ENCODE results near the gene EEFSEC. TPM values are rescaled to one million over a fixed set of nuclear protein-coding genes. Genes with fewer than 3 reads are reported as not detected.

The EEFSEC gene
- total RNA-seq, 1 donor from 2014 or later: 23.4 TPM

DNA sequence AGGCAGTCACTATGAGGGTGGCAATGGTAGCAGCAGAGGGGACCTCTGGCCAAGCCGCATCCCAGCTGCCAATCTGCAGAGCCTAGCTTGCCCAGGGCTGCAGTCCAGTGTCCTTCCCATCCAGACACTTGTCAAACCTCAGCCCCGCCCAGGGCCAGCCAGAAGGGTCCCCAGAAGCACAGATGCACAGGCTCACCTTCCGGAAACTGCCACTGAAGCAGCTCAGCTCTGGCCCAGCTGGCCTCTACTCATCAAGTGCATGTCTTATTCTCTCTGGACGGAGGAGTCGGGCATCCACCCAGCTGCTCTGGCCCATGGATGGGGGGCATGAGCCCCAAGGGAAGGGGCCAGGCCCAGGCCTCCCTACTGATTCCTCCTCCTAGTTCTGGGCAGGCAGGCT, 244.2 kb downstream of the EEFSEC start:
- H3K4me1 Mint-ChIP-seq: peaks cover 26% of the 10 kb centered on the region
- H3K27me3 Mint-ChIP-seq (ENCODE audit: low read depth): no peaks in the 10 kb centered on the region
- H3K27ac Mint-ChIP-seq (ENCODE audit: unreplicated experiment): no peak overlapping the region
- no peaks in the 10 kb centered on the region for H3K36me3 Mint-ChIP-seq (ENCODE audit: low read depth)
- no peaks in the 10 kb centered on the region for H3K9me3 Mint-ChIP-seq
- no peak overlapping the region for H3K4me3 Mint-ChIP-seq
- TF ChIP-seq, protein P1, sequence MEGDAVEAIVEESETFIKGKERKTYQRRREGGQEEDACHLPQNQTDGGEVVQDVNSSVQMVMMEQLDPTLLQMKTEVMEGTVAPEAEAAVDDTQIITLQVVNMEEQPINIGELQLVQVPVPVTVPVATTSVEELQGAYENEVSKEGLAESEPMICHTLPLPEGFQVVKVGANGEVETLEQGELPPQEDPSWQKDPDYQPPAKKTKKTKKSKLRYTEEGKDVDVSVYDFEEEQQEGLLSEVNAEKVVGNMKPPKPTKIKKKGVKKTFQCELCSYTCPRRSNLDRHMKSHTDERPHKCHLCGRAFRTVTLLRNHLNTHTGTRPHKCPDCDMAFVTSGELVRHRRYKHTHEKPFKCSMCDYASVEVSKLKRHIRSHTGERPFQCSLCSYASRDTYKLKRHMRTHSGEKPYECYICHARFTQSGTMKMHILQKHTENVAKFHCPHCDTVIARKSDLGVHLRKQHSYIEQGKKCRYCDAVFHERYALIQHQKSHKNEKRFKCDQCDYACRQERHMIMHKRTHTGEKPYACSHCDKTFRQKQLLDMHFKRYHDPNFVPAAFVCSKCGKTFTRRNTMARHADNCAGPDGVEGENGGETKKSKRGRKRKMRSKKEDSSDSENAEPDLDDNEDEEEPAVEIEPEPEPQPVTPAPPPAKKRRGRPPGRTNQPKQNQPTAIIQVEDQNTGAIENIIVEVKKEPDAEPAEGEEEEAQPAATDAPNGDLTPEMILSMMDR (conservative IDR thresholded peaks at IDR 0.05): no peak
- DNase-seq (ENCODE audit: low read depth, low spot score): no peak

DNA sequence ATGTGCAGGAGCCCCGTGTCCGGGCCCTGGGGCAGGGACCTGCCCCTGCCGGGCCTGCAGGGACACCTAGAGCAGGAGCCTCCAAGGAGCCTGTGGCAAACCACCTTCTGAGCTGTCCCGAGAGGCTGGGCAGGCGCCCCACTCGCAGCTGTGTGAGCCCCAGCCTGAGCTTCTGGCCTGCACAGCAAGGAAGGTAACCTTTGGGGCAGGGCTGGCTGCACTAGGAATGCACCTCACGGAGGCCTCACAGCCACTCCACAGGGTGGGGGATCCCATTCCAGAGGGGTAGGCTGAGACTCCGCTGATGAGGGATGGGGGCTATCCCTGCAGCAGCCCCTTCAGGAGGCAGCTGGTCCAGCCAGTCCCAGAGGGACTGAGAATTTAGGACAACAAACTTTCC, 245.3 kb downstream of the EEFSEC start:
- no peaks in the 10 kb centered on the region for H3K27me3 Mint-ChIP-seq (ENCODE audit: low read depth)
- TF ChIP-seq, protein P1 (conservative IDR thresholded peaks at IDR 0.05): no peak
- no peak overlapping the region for H3K27ac Mint-ChIP-seq (ENCODE audit: unreplicated experiment)

DNA sequence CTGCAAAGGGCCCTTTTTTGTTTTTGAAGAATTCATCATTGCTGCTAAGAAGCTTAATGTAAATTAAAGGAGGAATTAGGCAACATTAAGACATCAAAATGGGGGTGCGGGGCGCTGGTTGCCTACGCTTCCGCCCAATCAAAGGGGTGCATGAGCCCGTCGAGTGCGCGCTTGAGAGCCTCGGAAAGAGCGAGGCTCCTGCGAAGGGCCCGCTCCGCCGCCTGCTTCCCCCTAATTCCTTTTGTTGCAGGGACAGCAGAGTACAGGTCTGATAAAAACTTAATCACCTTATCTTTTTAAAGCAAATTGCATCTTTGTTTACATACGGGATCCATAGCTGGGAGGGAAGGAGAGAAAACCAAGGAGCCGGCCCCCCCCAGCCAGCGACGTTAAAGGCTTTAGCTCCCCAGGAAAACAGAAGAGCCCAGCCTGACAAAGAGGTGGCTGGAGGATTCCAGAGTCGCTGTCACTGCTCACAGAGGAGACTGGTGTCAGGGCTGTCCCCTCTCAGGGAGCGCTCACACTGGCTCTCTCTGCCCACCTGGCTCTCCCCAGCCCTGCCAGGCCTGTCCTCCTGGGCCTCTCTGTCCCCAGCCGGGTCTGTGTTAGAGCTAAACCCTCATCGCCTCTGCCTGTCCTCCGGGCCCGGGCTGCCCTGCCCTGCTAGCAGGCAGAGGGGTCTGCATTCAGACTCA, 246.1 kb downstream of the EEFSEC start:
- DNase-seq (ENCODE audit: low read depth, low spot score): no peak
- H3K9me3 Mint-ChIP-seq: no peaks in the 10 kb centered on the region
- no peak overlapping the region for H3K27ac Mint-ChIP-seq (ENCODE audit: unreplicated experiment)
- TF ChIP-seq, protein P1 (conservative IDR thresholded peaks at IDR 0.05): no peak
- peaks cover 31% of the 10 kb centered on the region for H3K4me1 Mint-ChIP-seq
- H3K36me3 Mint-ChIP-seq (ENCODE audit: low read depth): no peaks in the 10 kb centered on the region
- H3K27me3 Mint-ChIP-seq (ENCODE audit: low read depth): no peaks in the 10 kb centered on the region
- no peak overlapping the region for H3K4me3 Mint-ChIP-seq

More for the DNA sequence above, 245.3 kb downstream of the EEFSEC start:
- Mint-ChIP-seq H3K4me1 (peaks cover 31% of the 10 kb centered on the region), H3K9me3 (no peaks in the 10 kb centered on the region), H3K36me3 (ENCODE audit: low read depth) (no peaks in the 10 kb centered on the region), H3K4me3 (no peak overlapping the region)
- DNase-seq (ENCODE audit: low read depth, low spot score): no peak

DNA sequence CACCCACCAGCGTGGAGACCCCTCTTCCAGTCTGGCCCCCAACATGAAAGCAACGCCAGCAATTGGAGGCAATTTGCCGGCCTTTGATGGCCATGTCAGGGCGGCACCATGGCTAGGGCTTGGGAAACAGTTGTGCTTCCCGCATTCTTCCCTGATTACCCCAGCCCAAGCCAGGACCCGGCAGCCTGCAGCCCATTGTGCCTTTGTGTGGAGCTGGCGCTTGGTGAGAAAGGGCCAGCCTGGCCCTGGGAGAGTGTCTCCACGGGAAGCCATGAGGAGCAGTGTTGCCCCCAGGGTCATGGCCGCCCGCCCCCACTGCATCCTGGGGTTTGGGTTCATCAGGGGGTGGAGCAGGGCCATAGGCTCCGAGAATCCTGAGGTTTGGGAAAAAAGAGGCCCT, 247.4 kb downstream of the EEFSEC start:
- Mint-ChIP-seq H3K4me3 (no peak overlapping the region), H3K27me3 (ENCODE audit: low read depth) (no peaks in the 10 kb centered on the region), H3K36me3 (ENCODE audit: low read depth) (no peaks in the 10 kb centered on the region), H3K27ac (ENCODE audit: unreplicated experiment) (peak overlapping the region; percentile 84), H3K4me1 (peaks cover 27% of the 10 kb centered on the region), H3K9me3 (no peaks in the 10 kb centered on the region)
- DNase-seq (ENCODE audit: low read depth, low spot score): no peak
- TF ChIP-seq, protein P1 (conservative IDR thresholded peaks at IDR 0.05): no peak

DNA sequence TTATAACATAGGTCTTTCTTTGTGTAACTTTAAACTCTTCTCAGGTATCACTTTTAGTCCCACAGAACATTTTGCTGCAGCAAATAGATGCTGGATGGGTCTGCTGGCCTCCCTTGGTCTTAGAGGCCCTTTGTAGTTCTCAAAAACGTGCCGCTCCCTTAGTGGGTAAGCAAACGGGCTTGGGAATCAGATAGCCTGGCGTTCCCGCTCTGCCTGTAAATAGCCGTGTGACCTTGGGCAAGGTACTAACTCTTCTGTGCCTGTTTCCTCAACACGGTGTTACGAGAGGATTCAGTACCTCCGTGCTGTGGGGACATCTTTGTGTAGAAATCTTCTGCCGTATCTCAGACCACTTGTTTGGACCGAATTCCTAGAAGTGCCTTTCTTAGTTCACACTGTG, 249.0 kb downstream of the EEFSEC start:
- no peak overlapping the region for H3K4me3 Mint-ChIP-seq
- TF ChIP-seq, protein P1 (conservative IDR thresholded peaks at IDR 0.05): no peak
- H3K9me3 Mint-ChIP-seq: no peaks in the 10 kb centered on the region
- peak overlapping the region; percentile 30 for H3K27ac Mint-ChIP-seq (ENCODE audit: unreplicated experiment)
- peaks cover 27% of the 10 kb centered on the region for H3K4me1 Mint-ChIP-seq
- H3K36me3 Mint-ChIP-seq (ENCODE audit: low read depth): no peaks in the 10 kb centered on the region
- no peak for DNase-seq (ENCODE audit: low read depth, low spot score)
- no peaks in the 10 kb centered on the region for H3K27me3 Mint-ChIP-seq (ENCODE audit: low read depth)
